ENCODE data around the gene NUDT4. TPM values are rescaled to one million over a fixed set of nuclear protein-coding genes. Genes with fewer than 3 reads are reported as not detected.

Gene NUDT4
- total and polyA plus RNA-seq, 9 of the 15 experiments (the other 6 are each of a cell fraction or from before 2014, with no cell fraction given): 38.1 to 164 (median 99.2) TPM

DNA sequence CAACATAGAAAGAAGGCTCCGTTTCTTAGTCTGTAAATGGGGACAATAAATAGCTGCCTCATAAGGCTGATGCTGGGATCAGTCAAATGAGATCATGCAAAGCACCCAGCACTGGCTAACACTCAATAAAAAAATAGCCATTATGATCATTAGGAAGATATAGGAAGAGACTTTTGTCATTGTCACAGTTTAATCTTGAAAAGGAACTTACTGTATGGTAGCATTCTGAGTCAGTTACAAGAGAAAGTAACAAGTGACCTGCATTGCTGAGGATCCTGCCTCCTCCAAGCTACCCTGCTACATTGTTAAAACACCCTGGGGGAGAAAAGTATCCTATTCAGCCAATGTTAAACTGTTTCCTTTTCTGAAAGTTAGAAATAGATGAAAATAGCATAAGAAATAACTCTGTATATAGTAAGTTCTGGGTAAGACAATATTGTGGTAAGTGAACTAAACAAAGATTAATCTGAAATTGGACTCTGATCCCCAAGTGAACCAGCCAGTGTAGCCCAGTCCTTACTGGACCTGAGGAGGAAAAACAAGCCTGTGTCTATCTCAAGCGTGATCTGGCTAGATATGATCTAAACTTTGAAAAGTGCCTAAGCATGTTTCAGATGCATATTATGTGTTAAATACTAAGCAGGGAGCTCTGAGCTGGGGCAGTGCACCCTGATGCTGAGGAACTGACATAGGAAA, 3.6 kb upstream of the NUDT4 start (continued):
- TF ChIP-seq THAP12 (CRISPR knock-in tag; IDR thresholded peaks at IDR 0.05) (no peak), KDM1A (IDR thresholded peaks at IDR 0.05) (no peak), GMEB1 (CRISPR knock-in tag; IDR thresholded peaks at IDR 0.05) (no peak), PCBP2 (IDR thresholded peaks at IDR 0.05; ENCODE audit: low read depth, low read length, poor library complexity, severe bottlenecking) (no peak), ZNF197 (CRISPR knock-in tag; IDR thresholded peaks at IDR 0.05; ENCODE audit: low read depth) (peak; percentile 39; the same call in 1 of the 2 replicates), NEUROD1 (IDR thresholded peaks at IDR 0.05; ENCODE audit: borderline replicate concordance, low read depth, low read length, partially characterized antibody) (no peak), ZZZ3 (IDR thresholded peaks at IDR 0.05) (no peak), ZNF778 (CRISPR knock-in tag; IDR thresholded peaks at IDR 0.05) (no peak), STAT5B (CRISPR knock-in tag; IDR thresholded peaks at IDR 0.05) (no peak), FOXP1 (CRISPR knock-in tag; IDR thresholded peaks at IDR 0.05) (no peak), NFRKB (IDR thresholded peaks at IDR 0.05; ENCODE audit: low read depth) (no peak), ZNF324 (CRISPR knock-in tag; IDR thresholded peaks at IDR 0.05) (no peak), RNF2 (IDR thresholded peaks at IDR 0.05) (no peak), HDAC8 (tag; IDR thresholded peaks at IDR 0.05) (no peak), ZNF263 (CRISPR knock-in tag; IDR thresholded peaks at IDR 0.05; ENCODE audit: borderline replicate concordance) (no peak), ZNF507 (tag; conservative IDR thresholded peaks at IDR 0.05) (no peak), HNRNPLL (IDR thresholded peaks at IDR 0.05; ENCODE audit: low read depth, low read length, poor library complexity, severe bottlenecking) (no peak), ZKSCAN8 (CRISPR knock-in tag; IDR thresholded peaks at IDR 0.05) (no peak), KAT7 (CRISPR knock-in tag; IDR thresholded peaks at IDR 0.05; ENCODE audit: borderline replicate concordance) (peak; percentile 28; the same call in 1 of the 2 replicates), HBP1 (CRISPR knock-in tag; IDR thresholded peaks at IDR 0.05) (no peak), ZNF696 (CRISPR knock-in tag; conservative IDR thresholded peaks at IDR 0.05) (no peak)
- TF ChIP-seq, protein P1, sequence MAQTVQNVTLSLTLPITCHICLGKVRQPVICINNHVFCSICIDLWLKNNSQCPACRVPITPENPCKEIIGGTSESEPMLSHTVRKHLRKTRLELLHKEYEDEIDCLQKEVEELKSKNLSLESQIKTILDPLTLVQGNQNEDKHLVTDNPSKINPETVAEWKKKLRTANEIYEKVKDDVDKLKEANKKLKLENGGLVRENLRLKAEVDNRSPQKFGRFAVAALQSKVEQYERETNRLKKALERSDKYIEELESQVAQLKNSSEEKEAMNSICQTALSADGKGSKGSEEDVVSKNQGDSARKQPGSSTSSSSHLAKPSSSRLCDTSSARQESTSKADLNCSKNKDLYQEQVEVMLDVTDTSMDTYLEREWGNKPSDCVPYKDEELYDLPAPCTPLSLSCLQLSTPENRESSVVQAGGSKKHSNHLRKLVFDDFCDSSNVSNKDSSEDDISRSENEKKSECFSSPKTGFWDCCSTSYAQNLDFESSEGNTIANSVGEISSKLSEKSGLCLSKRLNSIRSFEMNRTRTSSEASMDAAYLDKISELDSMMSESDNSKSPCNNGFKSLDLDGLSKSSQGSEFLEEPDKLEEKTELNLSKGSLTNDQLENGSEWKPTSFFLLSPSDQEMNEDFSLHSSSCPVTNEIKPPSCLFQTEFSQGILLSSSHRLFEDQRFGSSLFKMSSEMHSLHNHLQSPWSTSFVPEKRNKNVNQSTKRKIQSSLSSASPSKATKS (CRISPR knock-in tag; IDR thresholded peaks at IDR 0.05): no peak
